Stimulated activated CD8-positive, alpha-beta memory T cell treated with anti-CD3 and anti-CD28 coated beads, Interleukin-4, amount 100 ng/mL, for 24 hours (primary cell): ENCODE data around the gene MAP3K15.

Experiments used
- DNase-seq: peaks from one replicate; pipeline ENCODE4 v3.0.0-alpha.2; 2020; ENCODE audit warnings: low read depth

The MAP3K15 gene

DNA sequence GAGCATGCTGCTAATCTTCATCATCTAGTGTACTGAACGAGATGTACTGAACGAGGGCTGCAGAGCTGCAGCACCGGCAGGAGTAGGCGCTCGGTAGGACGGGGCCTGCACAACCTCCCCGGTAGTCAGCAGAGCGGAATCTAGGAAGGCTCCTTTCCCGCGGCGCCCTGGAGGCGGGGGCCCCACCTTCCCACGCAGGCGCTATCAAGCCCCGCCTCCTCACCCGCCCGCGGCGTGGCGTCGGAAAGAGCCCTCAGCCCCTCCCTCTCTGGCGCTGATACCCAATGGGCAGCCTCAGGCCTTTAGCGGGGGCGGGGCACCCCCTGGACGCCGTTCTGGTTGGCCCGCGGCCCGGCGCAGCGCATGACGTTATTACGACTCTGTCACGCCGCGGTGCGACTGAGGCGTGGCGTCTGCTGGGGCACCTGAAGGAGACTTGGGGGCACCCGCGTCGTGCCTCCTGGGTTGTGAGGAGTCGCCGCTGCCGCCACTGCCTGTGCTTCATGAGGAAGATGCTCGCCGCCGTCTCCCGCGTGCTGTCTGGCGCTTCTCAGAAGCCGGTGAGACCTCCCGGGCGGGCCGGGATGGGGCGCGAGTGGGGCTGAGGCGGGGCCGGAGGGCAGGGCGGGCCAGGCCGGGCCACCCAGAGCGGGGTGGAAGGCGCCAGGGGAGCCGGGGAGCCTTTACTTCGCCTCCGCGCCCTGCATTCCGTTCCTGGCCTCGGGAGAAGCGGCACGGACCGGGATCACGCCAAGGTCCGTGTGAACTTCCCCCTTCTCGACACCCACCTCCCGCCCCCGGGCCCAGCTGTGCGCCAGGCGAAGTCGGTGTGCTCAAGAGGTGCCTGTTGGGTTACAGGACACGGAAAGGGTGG, 171.5 kb downstream of the MAP3K15 start, which contains the start of gene PDHA1:
Gene PDHA1, plus strand, starts transcription at position 393 of the 874 bp plus-strand sequence. Its CDS starts 111 bp downstream, at position 504.
- DNase-seq = peak; percentile 84

- DNase-seq = no peak
Measured at GRCh38 chrX:19343085-19343534, 172.2 kb downstream of the MAP3K15 start.

GRCh38 chrX:19342331-19342906, 172.9 kb downstream of the MAP3K15 start:
- no peak for DNase-seq

- no peak for DNase-seq
Measured at GRCh38 chrX:19334945-19335626, 180.2 kb downstream of the MAP3K15 start.

GRCh38 chrX:19332983-19333382, 182.3 kb downstream of the MAP3K15 start:
- no peak for DNase-seq

DNA sequence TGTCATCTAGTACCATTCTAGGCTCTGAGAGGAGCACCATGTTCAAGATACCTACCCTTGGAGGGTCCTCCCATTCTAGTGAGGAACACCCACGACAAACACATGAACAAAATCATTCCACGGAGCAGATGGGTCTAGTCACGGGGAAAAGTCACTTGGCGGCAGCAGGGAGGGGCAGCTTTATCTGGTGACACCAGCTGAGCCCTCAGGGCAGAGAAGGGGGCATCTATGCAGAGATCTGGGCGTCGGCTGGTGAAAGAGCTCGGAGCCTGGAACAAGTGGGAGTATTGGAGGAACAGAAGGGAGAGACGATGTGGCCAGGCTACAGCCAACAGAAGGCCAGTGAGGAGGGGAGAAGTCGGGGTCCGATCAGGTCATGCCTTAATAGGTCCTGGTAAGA, 183.5 kb downstream of the MAP3K15 start:
- no peak for DNase-seq

- no peak for DNase-seq
Measured at GRCh38 chrX:19326567-19326966, 188.7 kb downstream of the MAP3K15 start.
